ENCODE results near the gene BRI3BP. TPM values are rescaled to one million over a fixed set of nuclear protein-coding genes. Genes with fewer than 3 reads are reported as not detected.

BRI3BP gene
- total and polyA plus RNA-seq, 9 of the 15 experiments (the other 6 are each of a cell fraction or from before 2014, with no cell fraction given), result 12.3 to 25.0 (median 16.6) TPM

DNA sequence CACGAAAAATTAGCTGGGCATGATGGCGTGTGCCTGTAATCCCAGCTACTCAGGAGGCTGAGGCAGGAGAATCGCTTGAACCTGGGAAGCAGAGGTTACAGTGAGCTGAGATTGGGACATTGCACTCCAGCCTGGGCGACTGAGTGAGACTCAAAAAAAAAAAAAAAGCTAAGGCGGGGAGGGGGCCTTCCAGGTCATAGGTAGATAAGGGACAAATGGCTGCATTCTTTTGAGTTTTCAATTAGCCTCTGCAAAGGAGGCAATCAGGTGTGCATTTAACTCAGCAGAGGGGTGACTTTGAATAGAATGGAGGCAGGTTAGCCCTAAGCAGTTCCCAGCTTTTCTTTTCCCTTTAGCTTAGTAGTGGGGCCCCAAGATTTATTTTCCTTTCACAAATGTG lies 71.0 kb downstream of the BRI3BP start:
- peak overlapping the region; percentile 82; the same call in 1 of the 2 replicates for H3K4me2 ChIP-seq (ENCODE audit: insufficient read depth, low read length)
- H3K4me3 ChIP-seq, result peak overlapping the region; percentile 68
- H3K27ac ChIP-seq (ENCODE audit: extremely low read depth, low read depth, low read length), result no peak overlapping the region
- POLR2A ChIA-PET, result interaction anchor here (0.6 to 1.1 kb wide), 5 partner anchors 9 to 69 kb away, joined by 4 to 6 read pairs (median 5); no protein-coding TSS in a partner anchor
- CTCF ChIA-PET (ENCODE audit: low intra/inter-chr PET ratio), result no interaction called here
- 0 out of 4 replicates have a peak overlapping the region, but pooled peaks of 1 of the 2 experiments have one; percentile 44 for H3K9ac ChIP-seq (ENCODE audit: insufficient read depth in 1 of 2, low read depth in 2 of 2, low read length in 2 of 2)
- WGBS (ENCODE audit: insufficient coverage, low coverage, missing lambda C conversion rate), result 33% methylated on average over 5 of the region's 5 CpGs
- peak overlapping the region; percentile 96 for H2AFZ ChIP-seq (ENCODE audit: low read depth, low read length)
- H3K4me1 ChIP-seq (replicated peaks in 1 of 2; ENCODE audit: control insufficient read depth in 2 of 2, insufficient read depth in 2 of 2, low read length in 2 of 2), result peaks cover 0 to 15% of the 10 kb centered on the region in 2 experiments; a peak in 3 of 5 replicates
- intact Hi-C loops (cut with micrococcal nuclease) (loop anchor here (2.0 kb wide), 1 partner anchor 16 kb away; no protein-coding TSS in a partner anchor), in situ Hi-C loops (cut with MboI) (no loop called here)
- ATAC-seq (no peak), DNase-seq (ENCODE audit: extremely low read depth in 1 of 4, low spot score in 3 of 4) (no peak), FAIRE-seq (peak; percentile 19)
- H3K79me2 ChIP-seq (ENCODE audit: control insufficient read depth, insufficient read depth, low read length), result peaks cover 9% of the 10 kb centered on the region
- no peaks in the 10 kb centered on the region for H3K36me3 ChIP-seq (ENCODE audit: control insufficient read depth, insufficient read depth, low read length)
- BruUV-seq (replicated peaks), result no TSS peak
- H3K9me1 ChIP-seq (ENCODE audit: control insufficient read depth, insufficient read depth, low read length), result no peaks in the 10 kb centered on the region
- TF ChIP-seq FOS (IDR thresholded peaks at IDR 0.05; ENCODE audit: extremely low read depth, insufficient read length) (no peak), SMAD4 (CRISPR knock-in tag; conservative IDR thresholded peaks at IDR 0.05) (0 out of 2 replicates have a peak, but pooled peaks have one; percentile 12)
- H3K9me3 ChIP-seq (replicated peaks; ENCODE audit: control insufficient read depth, insufficient read depth, low read depth, low read length), result 0 out of 2 replicates have a peak, but pooled peaks cover 3% of the 10 kb centered on the region
- no peaks in the 10 kb centered on the region for H4K20me1 ChIP-seq (replicated peaks; ENCODE audit: control insufficient read depth, insufficient read depth, low read length)
- 0 out of 5 replicates have a peak, but pooled peaks cover 0 to 4% of the 10 kb centered on the region in 2 experiments for H3K27me3 ChIP-seq (ENCODE audit: control insufficient read depth in 2 of 2, insufficient read depth in 2 of 2, low read length in 2 of 2)
